Activated B cell treated with CpG ODN at 0.5 μM for 24 hours (primary cell): Measurements from ENCODE around the gene FOXJ3. TPM values are rescaled to one million over a fixed set of nuclear protein-coding genes. Genes with fewer than 3 reads are reported as not detected.

Experiments
- ATAC-seq: fragments of 200-7000 bp; cut with Tn5 transposase; one replicate; pipeline ENCODE4 v1.10.0; 2021; ENCODE audit warnings: low read depth, mild to moderate bottlenecking, moderate library complexity
- CTCF ChIA-PET: fragments of 350-600 bp; sonication (Branson Sonifier 250); formaldehyde crosslinking; loops from one replicate; lab custom pipeline; 2021; ENCODE audit warnings: antibody characterized with exemption; lab: Charles Lee
- POLR2A ChIA-PET: fragments of 350-600 bp; sonication (Branson Sonifier 250); formaldehyde crosslinking; loops from one replicate; lab custom pipeline; 2021; ENCODE audit warnings: antibody characterized with exemption; lab: Charles Lee
- DNase-seq: peaks from one replicate; pipeline ENCODE4 v3.0.0; 2022
- H3K27ac Mint-ChIP-seq: one replicate; pipeline ENCODE4 v1.8.0; 2020; ENCODE audit warnings: mixed read lengths
- H3K27me3 Mint-ChIP-seq: one replicate; pipeline ENCODE4 v1.8.0; 2021; ENCODE audit warnings: mixed read lengths
- H3K36me3 Mint-ChIP-seq: one replicate; pipeline ENCODE4 v1.8.0; 2021; ENCODE audit warnings: low read depth, mixed read lengths
- H3K4me1 Mint-ChIP-seq: one replicate; pipeline ENCODE4 v1.8.0; 2021; ENCODE audit warnings: mixed read lengths
- H3K4me3 Mint-ChIP-seq: one replicate; pipeline ENCODE4 v1.8.0; 2020; ENCODE audit warnings: mild to moderate bottlenecking, mixed read lengths
- H3K9me3 Mint-ChIP-seq: one replicate; pipeline ENCODE4 v1.8.0; 2020; ENCODE audit warnings: mixed read lengths
- intact Hi-C: fragments of 100-400 bp; cut with micrococcal nuclease; formaldehyde crosslinking; loops from one replicate; pipeline ENCODE4 v1.15.1; 2024
- total RNA-seq: library from RNA; stranded (reverse); gene quantifications from 2 replicates; pipeline ENCODE4 v1.2.3, GENCODE V29; 2022
- TF ChIP-seq, protein P1 (sequence below): fragments of 200-600 bp; IDR thresholded peaks from one replicate; pipeline ENCODE4 v1.8.0; 2022; ENCODE audit warnings: antibody characterized with exemption, mild to moderate bottlenecking

Gene FOXJ3
- total RNA-seq, 1 donor from 2014 or later: 63.9 TPM

DNA sequence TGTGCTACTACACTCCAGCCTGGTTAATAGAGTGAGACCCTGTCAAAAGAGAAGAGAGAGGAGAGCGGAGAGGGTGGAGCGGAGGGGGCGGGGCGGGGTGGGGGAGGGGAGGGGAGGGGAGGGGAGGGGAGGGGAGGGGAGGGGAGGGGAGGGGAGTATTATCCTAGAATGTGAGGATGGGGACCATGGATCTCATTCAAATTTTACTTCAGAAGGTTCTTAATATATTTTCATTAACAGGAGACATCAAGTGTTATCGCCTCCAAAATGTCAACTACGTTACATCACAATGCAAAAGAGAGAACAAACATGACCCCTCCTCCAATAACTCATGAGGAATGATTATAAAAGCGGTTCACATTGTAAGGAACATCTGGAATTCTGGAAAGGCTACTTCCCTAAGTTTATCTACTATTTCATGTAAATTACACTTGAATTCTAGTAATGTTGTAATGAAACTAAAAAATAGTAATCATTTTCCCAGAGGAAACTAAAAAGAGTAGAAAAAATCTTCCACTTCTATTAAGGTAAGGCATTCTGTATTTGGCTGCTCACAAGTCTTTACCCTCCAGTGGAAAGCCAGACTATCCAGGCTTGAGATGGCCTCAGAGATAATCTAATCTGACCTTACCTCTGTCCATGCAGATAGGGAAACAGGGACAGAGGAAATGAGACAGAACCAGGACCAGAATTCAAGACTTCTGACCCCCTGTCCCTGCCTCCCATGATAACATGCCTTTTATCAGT lies 151.7 kb downstream of the FOXJ3 start:
- intact Hi-C loops: no loop called here
- TF ChIP-seq, protein P1, sequence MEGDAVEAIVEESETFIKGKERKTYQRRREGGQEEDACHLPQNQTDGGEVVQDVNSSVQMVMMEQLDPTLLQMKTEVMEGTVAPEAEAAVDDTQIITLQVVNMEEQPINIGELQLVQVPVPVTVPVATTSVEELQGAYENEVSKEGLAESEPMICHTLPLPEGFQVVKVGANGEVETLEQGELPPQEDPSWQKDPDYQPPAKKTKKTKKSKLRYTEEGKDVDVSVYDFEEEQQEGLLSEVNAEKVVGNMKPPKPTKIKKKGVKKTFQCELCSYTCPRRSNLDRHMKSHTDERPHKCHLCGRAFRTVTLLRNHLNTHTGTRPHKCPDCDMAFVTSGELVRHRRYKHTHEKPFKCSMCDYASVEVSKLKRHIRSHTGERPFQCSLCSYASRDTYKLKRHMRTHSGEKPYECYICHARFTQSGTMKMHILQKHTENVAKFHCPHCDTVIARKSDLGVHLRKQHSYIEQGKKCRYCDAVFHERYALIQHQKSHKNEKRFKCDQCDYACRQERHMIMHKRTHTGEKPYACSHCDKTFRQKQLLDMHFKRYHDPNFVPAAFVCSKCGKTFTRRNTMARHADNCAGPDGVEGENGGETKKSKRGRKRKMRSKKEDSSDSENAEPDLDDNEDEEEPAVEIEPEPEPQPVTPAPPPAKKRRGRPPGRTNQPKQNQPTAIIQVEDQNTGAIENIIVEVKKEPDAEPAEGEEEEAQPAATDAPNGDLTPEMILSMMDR: no peak
- ChIA-PET POLR2A (no interaction called here), CTCF (interaction anchor here (1.0 kb wide), 1 partner anchor 10 kb away, joined by 7 read pairs; no protein-coding TSS in a partner anchor)
- H3K4me3 Mint-ChIP-seq: no peak overlapping the region
- H3K27me3 Mint-ChIP-seq: no peaks in the 10 kb centered on the region
- H3K4me1 Mint-ChIP-seq: no peaks in the 10 kb centered on the region
- DNase-seq: no peak
- no peak for ATAC-seq
- no peak overlapping the region for H3K27ac Mint-ChIP-seq
- H3K36me3 Mint-ChIP-seq: peaks cover 83% of the 10 kb centered on the region
- H3K9me3 Mint-ChIP-seq: no peaks in the 10 kb centered on the region

DNA sequence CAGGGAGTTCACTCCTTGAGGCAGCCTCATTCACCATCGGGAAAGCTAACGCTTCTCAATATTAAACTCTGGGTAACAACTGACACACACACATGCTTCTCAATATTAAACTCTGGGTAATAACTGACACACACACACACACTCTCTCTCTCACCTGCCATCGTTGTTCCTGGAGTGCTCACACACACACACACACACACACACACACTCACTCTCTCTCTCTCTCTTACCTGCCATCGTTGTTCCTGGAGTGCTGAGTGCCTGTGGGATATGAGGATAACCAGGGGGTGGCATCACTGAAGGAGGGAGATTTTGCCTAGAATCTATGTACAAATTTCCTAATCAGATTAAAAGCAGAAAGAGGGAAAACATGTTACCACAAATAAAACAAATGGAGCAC lies 153.3 kb downstream of the FOXJ3 start:
- no peak for ATAC-seq
- no peaks in the 10 kb centered on the region for H3K27me3 Mint-ChIP-seq
- H3K4me3 Mint-ChIP-seq: no peak overlapping the region
- POLR2A ChIA-PET: no interaction called here
- DNase-seq: no peak
- TF ChIP-seq, protein P1: no peak
- H3K27ac Mint-ChIP-seq: no peak overlapping the region
- peaks cover 75% of the 10 kb centered on the region for H3K36me3 Mint-ChIP-seq
- intact Hi-C loops: no loop called here
- H3K4me1 Mint-ChIP-seq: no peaks in the 10 kb centered on the region
- H3K9me3 Mint-ChIP-seq: no peaks in the 10 kb centered on the region
- CTCF ChIA-PET: no interaction called here

DNA sequence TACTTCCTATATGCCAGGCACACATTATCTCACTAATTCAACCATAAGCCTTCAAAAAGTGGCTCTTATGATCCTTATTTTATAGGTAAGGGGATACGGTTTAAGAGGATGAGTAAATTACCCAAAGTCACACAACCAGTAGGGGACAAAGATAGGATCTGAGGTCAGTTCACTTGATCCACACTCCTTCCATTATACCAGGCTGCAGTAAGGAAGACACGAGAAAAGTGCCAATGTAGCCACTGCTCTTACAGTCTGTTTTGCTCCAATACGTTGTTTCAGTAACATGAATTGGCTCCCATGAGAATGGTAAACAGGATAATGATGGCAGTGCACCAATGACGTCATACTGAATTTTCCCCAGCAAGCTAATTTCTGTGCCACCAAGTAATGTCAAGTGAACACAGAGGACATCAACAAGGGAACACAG lies 155.1 kb downstream of the FOXJ3 start:
- ATAC-seq (no peak), DNase-seq (no peak)
- Mint-ChIP-seq H3K9me3 (no peaks in the 10 kb centered on the region), H3K4me3 (no peak overlapping the region), H3K27me3 (no peaks in the 10 kb centered on the region), H3K36me3 (peaks cover 60% of the 10 kb centered on the region), H3K27ac (peak overlapping the region; percentile 42), H3K4me1 (no peaks in the 10 kb centered on the region)
- CTCF ChIA-PET: no interaction called here
- TF ChIP-seq, protein P1: no peak
- intact Hi-C loops: no loop called here
- POLR2A ChIA-PET: no interaction called here

DNA sequence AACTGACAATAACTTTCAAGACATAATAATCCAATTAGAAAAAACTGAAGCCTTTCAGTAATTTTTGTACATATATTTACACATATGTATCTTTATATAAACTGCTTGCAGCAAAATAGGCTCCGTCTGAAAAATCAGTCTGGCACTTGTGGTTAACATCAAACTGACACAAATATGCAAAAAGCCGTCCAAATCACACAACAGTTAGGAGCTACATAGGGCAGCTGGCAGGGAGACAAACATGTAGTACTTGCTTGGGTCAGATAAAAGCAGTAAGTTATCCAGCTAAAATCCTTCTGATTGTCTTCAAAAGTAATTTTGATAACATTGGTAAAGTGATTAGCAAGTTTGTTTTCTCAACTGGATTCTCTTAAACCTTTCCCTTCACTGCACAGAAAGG lies 155.8 kb downstream of the FOXJ3 start:
- ATAC-seq (no peak), DNase-seq (no peak)
- TF ChIP-seq, protein P1: no peak
- Mint-ChIP-seq H3K4me3 (no peak overlapping the region), H3K9me3 (no peaks in the 10 kb centered on the region), H3K27ac (no peak overlapping the region), H3K36me3 (peaks cover 55% of the 10 kb centered on the region), H3K27me3 (no peaks in the 10 kb centered on the region), H3K4me1 (no peaks in the 10 kb centered on the region)
- intact Hi-C loops: no loop called here
- CTCF ChIA-PET: no interaction called here
- POLR2A ChIA-PET: no interaction called here

DNA sequence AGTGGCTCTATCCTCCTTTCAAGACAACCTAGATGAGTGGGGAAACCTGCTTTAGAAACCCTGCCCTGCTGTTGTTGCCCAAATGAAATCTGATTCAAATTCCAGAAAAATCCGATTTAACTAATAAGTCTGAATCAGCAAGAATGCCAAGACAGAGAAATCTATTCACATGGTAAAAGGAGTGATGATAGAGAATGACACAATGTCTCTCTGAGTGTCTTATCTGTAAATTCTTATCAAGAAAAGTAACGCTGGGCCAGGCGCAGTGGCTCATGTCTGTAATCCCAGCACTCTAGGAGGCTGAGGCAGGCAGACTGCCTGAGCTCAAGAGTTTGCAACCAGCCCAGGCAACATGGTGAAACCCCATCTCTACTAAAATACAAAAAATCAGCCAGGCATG lies 156.8 kb downstream of the FOXJ3 start:
- H3K36me3 Mint-ChIP-seq: peaks cover 47% of the 10 kb centered on the region
- no peak overlapping the region for H3K27ac Mint-ChIP-seq
- H3K27me3 Mint-ChIP-seq: no peaks in the 10 kb centered on the region

More for the DNA sequence above, 156.8 kb downstream of the FOXJ3 start:
- ChIA-PET CTCF (no interaction called here), POLR2A (no interaction called here)
- TF ChIP-seq, protein P1: no peak
- no peaks in the 10 kb centered on the region for H3K4me1 Mint-ChIP-seq
- H3K4me3 Mint-ChIP-seq: no peak overlapping the region
- ATAC-seq: no peak
- intact Hi-C loops: no loop called here
- DNase-seq: no peak
- no peaks in the 10 kb centered on the region for H3K9me3 Mint-ChIP-seq
